ENCODE data around the gene SRGAP1. TPM values are rescaled to one million over a fixed set of nuclear protein-coding genes. Genes with fewer than 3 reads are reported as not detected.

The SRGAP1 gene
- polyA plus RNA-seq, 1 donor from 2014 or later = 4.8 TPM

GRCh38 chr12:64147011-64147631 is 302.6 kb downstream of the SRGAP1 start:
- H3K4me3 ChIP-seq (ENCODE audit: low read length) = no peak overlapping the region
- no peak overlapping the region for H3K4me2 ChIP-seq (ENCODE audit: low read length)
- TF ChIP-seq SMC3 (conservative IDR thresholded peaks at IDR 0.05; ENCODE audit: poor library complexity) (no peak), TAF1 (IDR thresholded peaks at IDR 0.05; ENCODE audit: low read depth) (no peak), EP300 (conservative IDR thresholded peaks at IDR 0.05; ENCODE audit: poor library complexity, severe bottlenecking) (no peak), RAD21 (conservative IDR thresholded peaks at IDR 0.05) (no peak)
- H3K9me3 ChIP-seq (ENCODE audit: low read length) = no peaks in the 10 kb centered on the region
- H3K9me2 ChIP-seq (ENCODE audit: insufficient read depth, low read length) = no peaks in the 10 kb centered on the region
- H3F3A ChIP-seq (ENCODE audit: insufficient read depth, low read length, poor library complexity, severe bottlenecking) = no peaks in the 10 kb centered on the region
- peaks cover 18% of the 10 kb centered on the region for H3K36me3 ChIP-seq (ENCODE audit: insufficient read depth, low read length)
- no peak overlapping the region for H3K27ac ChIP-seq (ENCODE audit: low read length)
- no peaks in the 10 kb centered on the region for H3K79me2 ChIP-seq (replicated peaks; ENCODE audit: insufficient read depth, low read length)
- H3K9ac ChIP-seq (ENCODE audit: low read length) = no peak overlapping the region
- H3K27me3 ChIP-seq (ENCODE audit: insufficient read depth, low read depth, low read length) = no peaks in the 10 kb centered on the region
- H2AFZ ChIP-seq (ENCODE audit: low read depth, low read length) = no peak overlapping the region
- no peaks in the 10 kb centered on the region for H4K20me1 ChIP-seq (ENCODE audit: insufficient read depth)

DNA sequence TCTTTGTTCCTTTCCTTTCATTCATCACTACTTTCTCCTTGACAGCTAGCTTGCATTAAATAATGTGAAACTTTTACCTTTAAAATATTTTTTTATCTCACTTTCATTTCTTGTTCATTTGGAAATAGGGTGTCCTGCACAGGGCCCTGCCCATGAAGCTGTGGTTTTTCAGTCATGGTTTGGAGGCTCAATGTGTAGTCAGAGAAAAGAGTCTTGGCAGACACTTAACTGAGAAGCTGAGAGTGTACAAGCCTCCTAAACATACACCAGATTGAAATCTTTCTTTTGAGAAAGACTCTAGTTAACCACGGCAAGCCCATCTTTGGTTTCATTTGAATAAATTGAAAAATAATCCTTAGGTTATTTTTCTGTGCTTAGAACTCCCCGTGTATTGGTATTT is 303.4 kb downstream of the SRGAP1 start:
- no peaks in the 10 kb centered on the region for H3F3A ChIP-seq (ENCODE audit: insufficient read depth, low read length, poor library complexity, severe bottlenecking)
- no peak overlapping the region for H3K27ac ChIP-seq (ENCODE audit: low read length)
- no peaks in the 10 kb centered on the region for H4K20me1 ChIP-seq (ENCODE audit: insufficient read depth)
- H3K4me2 ChIP-seq (ENCODE audit: low read length) = no peak overlapping the region
- no peaks in the 10 kb centered on the region for H3K79me2 ChIP-seq (replicated peaks; ENCODE audit: insufficient read depth, low read length)
- H3K9ac ChIP-seq (ENCODE audit: low read length) = no peak overlapping the region
- no peak overlapping the region for H3K4me3 ChIP-seq (ENCODE audit: low read length)
- peaks cover 11% of the 10 kb centered on the region for H3K36me3 ChIP-seq (ENCODE audit: insufficient read depth, low read length)
- TF ChIP-seq, protein P1, sequence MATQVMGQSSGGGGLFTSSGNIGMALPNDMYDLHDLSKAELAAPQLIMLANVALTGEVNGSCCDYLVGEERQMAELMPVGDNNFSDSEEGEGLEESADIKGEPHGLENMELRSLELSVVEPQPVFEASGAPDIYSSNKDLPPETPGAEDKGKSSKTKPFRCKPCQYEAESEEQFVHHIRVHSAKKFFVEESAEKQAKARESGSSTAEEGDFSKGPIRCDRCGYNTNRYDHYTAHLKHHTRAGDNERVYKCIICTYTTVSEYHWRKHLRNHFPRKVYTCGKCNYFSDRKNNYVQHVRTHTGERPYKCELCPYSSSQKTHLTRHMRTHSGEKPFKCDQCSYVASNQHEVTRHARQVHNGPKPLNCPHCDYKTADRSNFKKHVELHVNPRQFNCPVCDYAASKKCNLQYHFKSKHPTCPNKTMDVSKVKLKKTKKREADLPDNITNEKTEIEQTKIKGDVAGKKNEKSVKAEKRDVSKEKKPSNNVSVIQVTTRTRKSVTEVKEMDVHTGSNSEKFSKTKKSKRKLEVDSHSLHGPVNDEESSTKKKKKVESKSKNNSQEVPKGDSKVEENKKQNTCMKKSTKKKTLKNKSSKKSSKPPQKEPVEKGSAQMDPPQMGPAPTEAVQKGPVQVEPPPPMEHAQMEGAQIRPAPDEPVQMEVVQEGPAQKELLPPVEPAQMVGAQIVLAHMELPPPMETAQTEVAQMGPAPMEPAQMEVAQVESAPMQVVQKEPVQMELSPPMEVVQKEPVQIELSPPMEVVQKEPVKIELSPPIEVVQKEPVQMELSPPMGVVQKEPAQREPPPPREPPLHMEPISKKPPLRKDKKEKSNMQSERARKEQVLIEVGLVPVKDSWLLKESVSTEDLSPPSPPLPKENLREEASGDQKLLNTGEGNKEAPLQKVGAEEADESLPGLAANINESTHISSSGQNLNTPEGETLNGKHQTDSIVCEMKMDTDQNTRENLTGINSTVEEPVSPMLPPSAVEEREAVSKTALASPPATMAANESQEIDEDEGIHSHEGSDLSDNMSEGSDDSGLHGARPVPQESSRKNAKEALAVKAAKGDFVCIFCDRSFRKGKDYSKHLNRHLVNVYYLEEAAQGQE (IDR thresholded peaks at IDR 0.05; ENCODE audit: borderline replicate concordance) = no peak
- TF ChIP-seq EP300 (conservative IDR thresholded peaks at IDR 0.05; ENCODE audit: poor library complexity, severe bottlenecking) (no peak), EZH2 (IDR thresholded peaks at IDR 0.05; ENCODE audit: borderline replicate concordance, insufficient read depth, low read length, poor library complexity, severe bottlenecking) (no peak), SMC3 (conservative IDR thresholded peaks at IDR 0.05; ENCODE audit: poor library complexity) (no peak), TAF1 (IDR thresholded peaks at IDR 0.05; ENCODE audit: low read depth) (no peak), CTCF (IDR thresholded peaks at IDR 0.05; ENCODE audit: poor library complexity, severe bottlenecking) (no peak), POLR2AphosphoS5 (IDR thresholded peaks at IDR 0.05) (no peak), RAD21 (conservative IDR thresholded peaks at IDR 0.05) (no peak), MXI1 (conservative IDR thresholded peaks at IDR 0.05; ENCODE audit: poor library complexity, severe bottlenecking) (no peak)
- H3K27me3 ChIP-seq (ENCODE audit: insufficient read depth, low read depth, low read length) = no peaks in the 10 kb centered on the region
- H3K9me2 ChIP-seq (ENCODE audit: insufficient read depth, low read length) = no peaks in the 10 kb centered on the region
- no peak overlapping the region for H2AFZ ChIP-seq (ENCODE audit: low read depth, low read length)
- H3K9me3 ChIP-seq (ENCODE audit: low read length) = no peaks in the 10 kb centered on the region

Measured in neural cell (in vitro differentiated cells).